CD4-positive, alpha-beta T cell treated with Interleukin-15 for 1 hour (primary cell): ENCODE measurements around the gene PI4KA.
A peak's percentile ranks its signal among the peaks of the same experiment; 100 is the strongest.
"Not testable (repeated sequence)": the region's sequence is repeated elsewhere in the genome, so short reads cannot be mapped to it uniquely, and the experiment has no call there.

Experiments
- DNase-seq: peaks from one replicate; pipeline ENCODE4 v3.0.0-alpha.2; 2020

PI4KA gene

GRCh38 chr22:20720692-20721408, 137.8 kb downstream of the PI4KA start:
- no peak for DNase-seq

DNA sequence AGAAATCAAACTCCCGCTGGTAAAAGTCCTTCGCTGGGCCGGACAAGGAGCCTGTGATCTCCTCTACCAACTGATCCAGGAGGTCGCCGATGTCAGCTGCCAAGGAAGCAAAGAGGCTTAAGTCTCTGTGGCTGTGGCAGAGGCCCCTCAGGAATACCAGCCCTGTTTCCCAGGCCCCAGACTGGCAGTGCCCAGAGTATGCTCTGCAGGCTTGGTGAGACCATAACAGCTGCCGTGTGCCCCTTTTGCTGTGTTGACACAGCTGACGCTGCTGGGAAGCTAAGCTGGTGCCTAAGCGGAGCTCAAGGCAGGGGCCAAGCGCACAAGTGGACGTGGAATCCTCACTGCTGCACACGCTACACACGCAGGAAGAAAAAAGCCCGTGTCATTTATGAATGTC, 139.9 kb downstream of the PI4KA start:
- not testable (repeated sequence) for DNase-seq

DNA sequence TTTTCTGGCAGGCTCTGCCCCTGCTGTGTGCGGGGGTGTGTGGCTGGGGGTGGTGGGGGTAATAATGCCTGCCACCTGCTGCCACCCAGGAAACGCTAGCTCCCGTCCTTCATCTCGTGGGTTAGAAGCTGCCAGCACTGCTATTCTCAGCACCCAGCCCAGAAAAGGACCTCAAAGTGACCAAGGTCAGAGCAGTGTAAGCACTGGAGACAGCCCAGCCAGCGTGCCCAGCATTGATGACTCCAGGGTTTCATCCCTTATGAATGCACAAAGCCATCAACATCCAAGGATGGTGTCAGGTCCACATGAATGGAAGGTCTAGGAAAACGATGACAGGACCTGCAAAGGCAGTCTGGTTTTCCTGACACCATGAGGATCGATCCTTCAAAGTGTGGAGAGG, 140.6 kb downstream of the PI4KA start:
- not testable (repeated sequence) for DNase-seq

GRCh38 chr22:20717213-20717866, 141.3 kb downstream of the PI4KA start:
- not testable (repeated sequence) for DNase-seq

GRCh38 chr22:20713116-20713515, 145.5 kb downstream of the PI4KA start:
- DNase-seq = not testable (repeated sequence)

DNA sequence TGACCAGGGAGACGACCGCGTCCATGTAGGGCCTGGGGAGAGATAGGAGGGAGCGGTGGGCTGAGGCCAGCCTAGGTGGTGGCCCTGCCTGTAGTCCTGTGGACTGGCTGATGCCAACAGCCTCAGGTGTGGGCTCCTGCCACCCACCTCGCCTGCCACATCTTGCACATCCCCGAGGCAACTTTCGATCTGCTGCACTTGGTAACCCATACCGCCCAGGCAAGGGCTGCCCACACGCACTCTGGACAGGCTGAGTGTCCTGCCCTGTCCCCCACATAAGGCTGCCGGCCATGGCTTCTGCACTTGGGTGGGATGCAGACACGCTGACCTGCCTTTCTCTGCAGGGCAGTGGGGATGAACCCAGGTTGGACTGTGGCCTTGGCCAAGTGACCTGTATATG, 148.6 kb downstream of the PI4KA start:
- DNase-seq = not testable (repeated sequence)

- not testable (repeated sequence) for DNase-seq
These were observed 151.0 kb downstream of the PI4KA start for GRCh38 chr22:20707549-20708118.

DNA sequence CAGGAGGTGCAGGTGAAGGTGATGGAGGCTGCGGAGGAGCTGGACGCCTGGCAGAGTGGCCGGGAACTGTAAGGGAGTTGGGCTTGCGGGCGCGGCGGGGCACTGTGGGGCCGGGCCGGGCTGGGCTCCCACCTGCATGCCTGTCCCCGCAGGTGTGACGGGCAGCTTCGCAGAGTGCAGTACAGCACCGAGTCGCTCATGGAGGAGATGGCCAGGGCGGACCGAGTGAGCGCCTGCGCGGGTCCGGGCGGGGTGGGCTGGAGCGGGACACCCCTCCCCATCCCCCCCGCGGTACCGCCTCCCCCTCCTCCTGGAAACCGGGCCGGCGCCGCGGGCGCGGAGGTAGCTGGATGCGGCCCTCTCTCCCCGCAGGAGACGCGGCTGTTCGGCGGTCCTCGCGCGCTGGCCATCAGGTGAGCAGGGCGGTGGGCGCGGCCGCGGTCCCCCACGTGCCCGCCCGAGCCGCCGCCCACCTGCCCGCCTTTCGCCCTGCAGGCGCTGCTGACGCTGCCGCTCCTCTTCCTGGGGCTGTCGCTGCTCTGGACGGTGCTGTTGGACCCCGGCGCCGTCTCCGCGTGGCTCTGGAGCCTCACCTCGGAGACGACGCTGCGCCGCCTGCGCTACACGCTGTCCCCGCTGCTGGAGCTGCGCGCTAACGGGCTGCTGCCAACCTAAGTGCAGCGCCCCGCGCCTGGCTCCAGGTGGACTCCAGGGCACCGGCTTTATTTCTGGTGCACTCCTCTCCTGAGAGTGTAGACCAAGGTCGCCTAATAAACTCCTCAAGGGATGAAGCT, 154.6 kb downstream of the PI4KA start:
- not testable (repeated sequence) for DNase-seq

DNA sequence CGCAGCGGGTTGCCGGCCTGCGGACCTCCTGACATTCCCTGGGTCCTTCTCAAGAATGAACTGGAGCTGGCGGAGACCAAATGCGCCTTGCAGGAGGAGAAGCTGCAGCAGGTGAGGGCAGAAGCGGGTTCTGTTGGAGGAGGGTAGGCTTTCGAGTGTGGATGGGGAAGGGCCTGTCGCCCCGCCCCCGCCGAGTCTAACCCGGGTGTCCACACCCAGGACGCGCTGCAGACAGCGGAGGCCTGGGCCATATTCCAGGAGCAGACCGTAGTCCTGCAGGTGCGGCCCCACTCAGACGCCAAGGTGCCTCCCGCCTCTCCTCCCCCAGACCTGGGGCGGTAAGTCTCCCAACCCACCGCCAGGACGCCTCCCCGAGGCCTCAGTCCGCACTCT, 155.2 kb downstream of the PI4KA start:
- DNase-seq = not testable (repeated sequence)

DNA sequence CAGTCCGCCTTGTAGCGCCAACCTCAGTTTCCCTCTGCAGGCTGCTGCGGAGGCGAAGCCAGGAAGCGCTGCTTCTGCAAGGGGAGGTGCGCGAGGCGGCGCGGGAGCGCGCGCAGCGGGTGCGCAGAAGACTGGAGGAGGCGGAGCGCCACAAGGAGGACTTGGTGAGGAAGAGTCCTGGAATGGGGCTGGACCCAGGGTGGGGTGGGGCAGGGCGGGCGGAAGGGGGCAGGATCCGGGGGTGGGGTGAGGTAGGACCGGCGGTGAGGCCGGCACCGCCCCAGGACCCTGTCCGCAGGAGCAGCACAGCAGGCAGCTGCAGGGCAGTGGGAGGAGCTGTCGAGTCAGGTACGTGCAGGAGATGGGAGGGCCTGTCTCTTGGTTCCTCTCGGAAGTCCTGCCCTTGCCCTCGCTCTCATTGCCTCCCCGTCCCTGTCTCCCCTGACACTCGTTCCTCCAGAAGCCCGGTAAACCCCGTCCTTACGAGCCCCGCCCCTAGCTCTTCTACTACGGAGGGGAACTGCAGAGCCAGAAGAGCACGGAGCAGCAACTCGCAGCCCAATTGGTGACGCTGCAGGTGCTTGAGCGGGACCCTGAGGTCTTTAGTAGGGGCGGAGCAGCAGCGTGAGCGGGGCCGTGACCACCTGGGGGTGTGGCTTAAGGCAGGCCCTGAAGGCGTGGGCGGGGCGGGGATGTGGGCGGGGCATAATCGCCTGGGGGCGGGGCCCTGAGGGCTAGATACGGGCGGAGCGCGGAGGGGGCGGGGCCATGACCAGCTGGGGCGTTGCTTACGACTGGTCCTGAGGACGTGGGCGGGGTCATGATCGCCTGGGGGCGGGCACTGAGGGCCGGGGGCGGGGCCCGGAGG, 155.8 kb downstream of the PI4KA start:
- peak; percentile 94 for DNase-seq

GRCh38 chr22:20702175-20702545, 156.5 kb downstream of the PI4KA start:
- not testable (repeated sequence) for DNase-seq

- DNase-seq = not testable (repeated sequence)
These were observed 156.9 kb downstream of the PI4KA start for GRCh38 chr22:20701680-20702136.

GRCh38 chr22:20700347-20700746, 158.3 kb downstream of the PI4KA start:
- DNase-seq = not testable (repeated sequence)

DNA sequence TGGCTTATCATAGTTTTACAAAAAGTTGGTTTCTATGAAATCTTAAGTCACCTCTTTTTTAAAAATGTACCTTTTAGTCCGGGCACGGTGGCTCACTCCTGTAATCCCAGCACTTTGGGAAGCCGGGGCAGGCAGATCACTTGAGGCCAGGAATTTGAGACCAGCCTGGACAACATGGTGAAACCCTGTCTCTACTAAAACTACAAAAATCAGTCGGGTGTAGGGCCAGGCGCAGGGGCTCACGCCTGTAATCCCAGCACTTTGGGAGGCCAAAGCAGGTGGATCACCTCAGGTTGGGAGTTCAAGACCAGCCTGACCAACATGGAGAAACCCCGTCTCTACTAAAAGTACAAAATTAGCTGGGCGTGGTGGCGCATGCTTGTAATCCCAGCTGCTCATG, 158.8 kb downstream of the PI4KA start:
- not testable (repeated sequence) for DNase-seq

DNA sequence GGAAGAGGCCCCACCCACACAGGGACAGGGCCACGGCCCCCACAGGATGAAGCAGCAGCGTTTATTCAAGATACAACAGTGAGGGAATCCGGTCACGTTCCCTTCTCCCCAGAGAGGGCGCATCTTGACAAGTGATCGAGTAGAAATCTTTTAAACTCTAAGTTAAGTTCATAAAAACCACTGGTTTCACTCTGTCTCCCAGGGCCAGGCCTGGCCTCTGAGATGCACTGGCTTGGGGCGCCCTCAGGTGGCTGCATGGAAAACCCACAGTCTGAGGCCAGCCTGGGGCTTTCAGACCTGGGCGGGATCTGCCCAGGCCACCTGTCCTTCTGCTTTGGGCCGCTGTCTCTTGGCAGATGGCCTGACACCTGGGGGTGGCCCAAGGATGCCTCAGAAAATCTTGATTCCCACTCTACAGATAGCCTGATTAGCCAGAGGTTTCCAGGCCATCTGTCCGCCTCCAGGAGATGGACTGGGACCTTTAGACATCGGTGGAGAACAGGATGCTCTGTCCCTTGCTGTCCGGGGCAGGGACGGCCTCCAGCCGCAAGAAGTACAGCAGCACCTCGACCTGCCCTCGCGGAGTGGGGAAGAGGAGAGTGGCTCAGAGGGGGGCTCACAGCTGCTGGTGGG, 161.0 kb downstream of the PI4KA start:
- DNase-seq = peak; percentile 79

DNA sequence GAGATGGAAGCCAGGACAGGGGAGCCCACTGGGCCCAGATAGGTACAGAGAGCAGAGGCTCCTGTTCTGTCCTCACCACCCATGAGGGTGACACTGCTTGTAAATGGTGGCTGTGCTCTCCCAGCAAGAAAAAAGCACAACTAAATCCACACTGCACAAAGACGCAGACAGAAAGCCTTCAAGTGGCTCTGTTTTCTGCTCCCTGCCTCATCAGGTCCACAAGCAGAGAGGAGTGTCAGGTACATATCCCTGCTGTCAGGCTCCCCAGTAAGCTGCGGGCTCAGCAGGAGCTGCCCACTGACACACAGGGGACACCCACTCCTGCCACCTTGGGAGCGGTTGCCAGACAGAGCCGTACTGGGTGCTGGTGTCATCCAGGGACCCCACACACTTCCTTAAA, 162.6 kb downstream of the PI4KA start:
- DNase-seq = not testable (repeated sequence)

DNA sequence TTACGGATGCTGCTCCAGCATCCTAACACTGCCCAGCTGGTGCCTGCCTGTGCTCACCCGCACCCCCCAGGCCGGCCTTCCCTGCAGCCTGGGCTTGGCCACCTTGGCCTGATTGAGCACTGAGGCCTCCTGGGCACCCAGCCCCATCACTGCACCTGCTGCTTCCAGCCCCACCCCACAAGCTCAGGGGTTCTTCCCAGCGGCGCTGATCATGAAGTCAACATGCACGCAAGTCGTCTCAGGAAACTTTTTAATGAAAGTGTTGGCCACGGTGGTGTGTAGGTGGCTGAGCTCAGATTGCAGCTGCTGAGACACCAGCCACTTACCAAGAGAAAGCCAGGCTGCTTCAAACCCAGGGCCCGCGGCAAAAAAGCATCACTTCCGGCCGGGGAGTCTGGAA, 163.4 kb downstream of the PI4KA start:
- not testable (repeated sequence) for DNase-seq

DNA sequence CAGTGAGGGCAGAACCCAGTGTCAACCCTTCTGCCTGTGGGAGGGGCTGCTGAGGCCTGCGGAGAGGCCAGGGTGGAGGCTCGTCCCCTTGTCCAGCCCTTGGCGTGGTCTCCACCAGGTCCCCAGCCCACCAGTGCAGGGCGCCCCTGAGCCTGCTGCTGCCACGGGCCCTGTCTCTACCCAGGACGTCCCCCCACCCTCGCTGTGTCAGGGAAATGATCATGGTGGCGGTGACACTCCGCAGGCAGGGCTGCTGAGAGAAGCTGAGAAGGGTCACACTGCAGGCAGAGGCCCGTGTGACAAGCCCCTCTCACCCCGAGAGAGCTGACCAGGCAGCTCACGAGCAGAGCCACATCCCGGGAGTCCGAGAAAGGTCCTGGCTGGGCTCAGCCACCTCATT, 164.4 kb downstream of the PI4KA start:
- DNase-seq = not testable (repeated sequence)

- DNase-seq = not testable (repeated sequence)
These were observed 165.7 kb downstream of the PI4KA start for GRCh38 chr22:20692926-20693325.

DNA sequence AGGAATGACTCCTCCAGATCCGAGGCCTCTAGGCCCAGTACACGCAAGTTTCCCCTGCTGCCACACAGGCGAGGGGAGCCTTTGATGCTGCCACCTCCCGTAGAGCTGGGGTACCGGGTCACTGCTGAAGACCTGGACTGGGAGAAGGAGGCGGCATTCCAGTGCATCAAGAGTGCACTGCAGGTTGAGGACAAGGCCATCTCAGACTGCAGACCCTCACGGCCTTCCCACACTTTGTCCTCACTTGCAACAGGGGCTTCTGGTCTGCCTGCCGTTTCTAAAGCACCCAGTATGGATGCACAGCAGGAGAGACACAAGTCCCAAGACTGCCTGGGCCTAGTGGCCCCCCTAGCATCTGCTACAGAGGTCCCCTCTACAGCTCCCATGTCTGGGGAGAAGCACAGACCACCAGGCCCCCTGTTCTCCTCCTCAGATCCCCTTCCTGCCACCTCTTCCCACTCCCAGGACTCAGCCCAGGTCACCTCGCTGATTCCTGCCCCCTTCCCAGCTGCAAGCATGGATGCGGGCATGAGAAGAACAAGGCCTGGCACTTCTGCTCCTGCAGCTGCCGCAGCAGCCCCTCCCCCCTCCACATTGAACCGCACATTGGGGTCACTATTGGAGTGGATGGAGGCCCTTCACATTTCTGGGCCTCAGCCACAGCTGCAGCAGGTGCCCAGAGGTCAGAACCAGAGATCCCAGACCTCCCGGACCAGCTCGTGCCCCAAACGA, 167.9 kb downstream of the PI4KA start:
- DNase-seq = not testable (repeated sequence)
